ENCODE measurements around the gene CCRL2. TPM values are rescaled to one million over a fixed set of nuclear protein-coding genes. Genes with fewer than 3 reads are reported as not detected.

CCRL2 gene
- polyA plus RNA-seq, 6 donors from 2014 or later = 0.73 to 1.8 (median 1.2) TPM; not detected in 1

DNA sequence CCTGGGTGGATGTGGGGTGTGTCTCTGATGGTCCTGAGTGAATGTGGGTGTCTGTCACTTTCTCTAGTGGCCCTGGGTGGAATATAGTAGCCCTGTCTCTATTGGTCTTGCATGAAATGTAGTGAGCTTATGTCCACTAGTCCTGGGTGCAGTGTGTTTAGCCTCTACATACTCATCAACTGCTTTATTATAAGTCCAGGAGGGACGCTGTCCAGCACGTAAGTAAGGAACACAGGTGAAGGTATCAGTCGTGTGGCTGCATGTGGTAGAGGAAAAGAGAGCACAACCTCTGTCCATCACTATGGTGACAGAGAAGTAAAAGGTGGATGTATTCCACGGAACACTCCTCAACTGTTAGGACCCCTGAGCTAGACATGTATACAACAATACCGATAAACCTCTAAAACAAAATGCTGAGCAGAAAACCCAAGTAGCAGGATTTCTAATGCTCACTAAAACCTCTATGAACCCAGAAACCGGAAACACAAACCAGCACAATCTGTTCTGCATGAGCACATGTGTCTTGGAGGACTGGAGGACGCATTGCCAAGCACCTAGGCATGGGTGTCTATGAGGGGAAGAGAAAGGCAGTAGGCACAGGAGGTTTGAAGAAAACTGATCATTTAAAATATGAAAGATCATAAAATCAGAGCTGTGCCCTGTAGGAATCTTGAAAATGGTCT, 46.6 kb downstream of the CCRL2 start:
- ATAC-seq (ENCODE audit: low read depth in 2 of 2) = no peak
- Mint-ChIP-seq H3K4me1 (no peaks in the 10 kb centered on the region), H3K27ac (peak overlapping the region in 1 of 6 donors; percentile 60), H3K4me3 (peak overlapping the region in 1 of 8 donors; percentile 10), H3K9me3 (no peaks in the 10 kb centered on the region), H3K36me3 (no peaks in the 10 kb centered on the region), H3K27me3 (peaks cover 0 to 28% (median 5%) of the 10 kb centered on the region in 3 donors)
- no peak for DNase-seq

DNA sequence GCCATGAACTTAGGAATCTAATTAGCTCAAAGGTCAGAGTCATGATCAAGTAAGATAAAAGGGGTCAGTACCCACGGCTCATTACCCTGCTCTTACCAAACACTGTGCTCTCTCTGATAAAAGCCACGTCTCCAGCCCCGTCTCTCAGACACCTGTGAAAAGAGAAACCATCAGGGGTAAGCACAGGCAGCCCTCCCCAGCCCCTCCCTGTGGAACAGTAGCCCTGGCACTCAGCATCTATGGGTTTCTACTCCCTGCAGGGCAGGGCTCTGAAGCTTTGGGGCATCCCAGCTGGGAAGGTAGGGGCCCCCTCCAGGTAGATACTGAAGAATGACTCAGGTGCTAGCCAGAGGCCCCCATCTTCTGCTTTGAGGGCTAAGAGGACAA, 47.1 kb downstream of the CCRL2 start:
- no peaks in the 10 kb centered on the region for H3K36me3 Mint-ChIP-seq
- no peak for DNase-seq
- no peaks in the 10 kb centered on the region for H3K4me1 Mint-ChIP-seq
- peaks cover under 1 to 26% (median 4%) of the 10 kb centered on the region in 3 donors for H3K27me3 Mint-ChIP-seq
- ATAC-seq (ENCODE audit: low read depth in 2 of 2) = no peak
- H3K27ac Mint-ChIP-seq = no peak overlapping the region
- no peak overlapping the region for H3K4me3 Mint-ChIP-seq
- no peaks in the 10 kb centered on the region for H3K9me3 Mint-ChIP-seq

DNA sequence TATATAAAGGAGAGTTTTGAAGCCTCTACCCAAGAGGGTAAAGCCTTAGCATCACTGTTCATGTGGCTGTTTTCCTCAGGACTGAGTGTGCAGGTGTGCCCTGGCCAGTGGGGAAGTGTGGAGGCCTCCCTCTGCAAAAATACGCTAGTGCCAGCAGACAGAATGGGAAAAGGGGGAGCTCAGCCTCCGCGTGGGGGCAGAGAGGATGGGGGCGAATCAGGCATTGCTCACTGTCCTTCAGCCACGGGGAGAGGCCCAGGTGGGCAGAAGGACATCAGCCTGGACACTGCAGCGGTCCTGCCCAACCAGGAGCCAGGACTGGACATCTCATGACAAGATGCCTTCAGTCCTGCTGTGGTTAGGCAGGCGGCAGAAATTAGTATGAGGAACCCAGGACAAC, 47.5 kb downstream of the CCRL2 start:
- Mint-ChIP-seq H3K36me3 (no peaks in the 10 kb centered on the region), H3K27ac (peak overlapping the region in 1 of 6 donors; percentile 37), H3K27me3 (peaks cover 3 to 30% (median 7%) of the 10 kb centered on the region in 3 donors), H3K4me1 (no peaks in the 10 kb centered on the region), H3K9me3 (no peaks in the 10 kb centered on the region), H3K4me3 (no peak overlapping the region)
- no peak for ATAC-seq (ENCODE audit: low read depth in 2 of 2)
- no peak for DNase-seq

DNA sequence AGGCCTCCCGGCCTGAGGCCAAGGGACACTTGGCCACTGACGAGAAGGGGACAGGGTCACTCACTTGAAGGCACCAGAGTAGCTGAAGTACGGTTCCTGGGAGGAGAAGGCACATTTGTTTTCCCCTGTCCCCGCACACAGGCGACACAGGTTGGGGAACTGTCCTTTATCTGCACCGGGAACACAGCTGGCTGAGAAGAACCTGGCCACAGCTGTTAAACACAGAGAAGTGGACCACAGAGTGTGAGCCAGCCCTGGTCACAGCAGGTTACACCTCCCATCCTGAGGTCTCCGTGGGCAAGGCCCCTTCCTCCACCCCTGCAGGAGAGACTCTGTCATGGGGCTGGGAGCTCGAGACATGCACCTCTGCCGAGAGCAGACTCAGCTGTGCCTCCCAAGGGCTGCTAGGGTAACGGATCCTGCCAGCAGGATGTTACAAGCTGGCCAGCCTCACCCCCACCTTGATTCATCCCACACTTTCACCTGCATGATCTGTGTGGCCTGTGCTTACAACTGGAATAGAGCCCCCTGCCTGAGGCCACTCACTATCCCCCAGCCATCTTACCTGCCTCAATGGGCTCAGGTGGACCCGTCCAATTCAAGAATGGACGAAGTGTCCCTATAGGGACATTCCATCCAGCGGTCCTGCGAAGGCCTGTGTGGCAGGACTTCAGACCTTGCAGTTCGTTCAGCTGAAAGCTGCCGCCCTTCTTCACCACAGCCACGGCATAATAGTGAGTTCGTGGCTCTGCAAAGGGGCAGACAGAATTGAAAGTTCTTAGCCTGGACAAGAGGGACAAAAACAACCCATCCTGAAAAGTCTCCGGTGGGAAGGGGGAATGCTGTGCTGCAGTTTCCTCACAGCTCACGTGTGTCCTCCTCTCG, 48.4 kb downstream of the CCRL2 start:
- Mint-ChIP-seq H3K4me3 (no peak overlapping the region), H3K4me1 (no peaks in the 10 kb centered on the region), H3K9me3 (peaks cover 0 to 3% (median 0%) of the 10 kb centered on the region in 7 donors), H3K27me3 (peaks cover 8 to 38% (median 16%) of the 10 kb centered on the region in 3 donors), H3K27ac (no peak overlapping the region), H3K36me3 (peaks cover 0 to 4% of the 10 kb centered on the region in 2 donors)
- DNase-seq = no peak
- ATAC-seq (ENCODE audit: low read depth in 2 of 2) = no peak

DNA sequence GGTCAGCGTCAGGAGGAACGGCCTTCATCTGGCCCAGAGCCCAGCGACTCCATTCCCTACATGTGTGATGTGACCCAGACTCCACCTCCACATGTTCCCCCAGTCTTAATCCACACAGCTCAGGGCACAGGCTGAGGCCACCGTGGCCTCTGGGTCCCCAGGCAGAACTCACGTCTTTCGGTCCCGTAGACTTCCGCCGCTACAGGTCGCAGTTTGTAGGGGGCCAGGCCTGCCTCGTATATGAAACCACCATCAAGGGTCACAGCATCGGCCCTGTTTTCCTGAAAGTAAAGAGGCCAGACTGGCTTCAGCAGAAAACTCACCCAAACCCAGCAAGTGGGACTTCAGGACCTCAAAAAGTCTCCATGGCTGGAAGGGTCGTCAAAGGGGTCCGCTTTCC, 49.1 kb downstream of the CCRL2 start:
- DNase-seq (no peak), ATAC-seq (ENCODE audit: low read depth in 2 of 2) (no peak)
- Mint-ChIP-seq H3K27me3 (peaks cover 8 to 39% (median 18%) of the 10 kb centered on the region in 3 donors), H3K27ac (peak overlapping the region in 1 of 6 donors; percentile 38), H3K4me1 (no peaks in the 10 kb centered on the region), H3K9me3 (peaks cover 0 to 8% (median 0%) of the 10 kb centered on the region in 7 donors), H3K4me3 (no peak overlapping the region), H3K36me3 (peaks cover 0 to 11% of the 10 kb centered on the region in 2 donors)

Other genes starting within 250 kb of the CCRL2 start
- under 1 TPM; 0.09 to 0.93 (median 0.35) TPM for gene CCR1, start 198.9 kb upstream of the CCRL2 start, polyA plus RNA-seq (ENCODE audit: low read depth in 6 of 6)
- gene CCR3, start 164.8 kb upstream of the CCRL2 start, polyA plus RNA-seq (ENCODE audit: low read depth in 6 of 6) = under 1 TPM in 2 of 6 donors, not detected in 4; 0.57 to 0.90 TPM
- 1 to 10 TPM in 2 of 6 donors, under 1 TPM in 4; 0.27 to 1.4 (median 0.66) TPM for gene CCR2, start 53.1 kb upstream of the CCRL2 start, polyA plus RNA-seq (ENCODE audit: low read depth in 6 of 6)
- gene CCR5, start 36.3 kb upstream of the CCRL2 start, polyA plus RNA-seq (ENCODE audit: low read depth in 6 of 6) = under 1 TPM in 1 of 6 donors, not detected in 5; 0.17 TPM
- 1 to 10 TPM in 1 of 6 donors, not detected in 5; 2.5 TPM for gene LTF, start 57.6 kb downstream of the CCRL2 start, polyA plus RNA-seq (ENCODE audit: low read depth in 6 of 6)
- not detected for gene RTP3, start 90.7 kb downstream of the CCRL2 start, polyA plus RNA-seq (ENCODE audit: low read depth in 6 of 6)
- not detected for gene LRRC2, start 159.0 kb downstream of the CCRL2 start, polyA plus RNA-seq (ENCODE audit: low read depth in 6 of 6)
- gene FAM240A, start 205.3 kb downstream of the CCRL2 start, polyA plus RNA-seq (ENCODE audit: low read depth in 6 of 6) = not detected

Measured in naive B cell (primary cell).